Measurements from ENCODE around the gene ARL13B.

ARL13B gene

GRCh38 chr3:94049267-94049666, 69.3 kb downstream of the ARL13B start:
- no peak for TF ChIP-seq SUZ12 (IDR thresholded peaks at IDR 0.05)
- no peak for TF ChIP-seq ZNF384 (IDR thresholded peaks at IDR 0.05)
- no peak for TF ChIP-seq PKNOX1 (IDR thresholded peaks at IDR 0.05)
- POLR2A ChIA-PET, result no interaction called here
- CTCF ChIA-PET, result no interaction called here
- no peak for DNase-seq (ENCODE audit: extremely low spot score)

- DNase-seq (ENCODE audit: extremely low spot score), result no peak
- ChIA-PET CTCF (no interaction called here), POLR2A (interaction anchor here (1.7 kb wide), 1 partner anchor 12 kb away, joined by 4 read pairs; the partner anchor contains the start of genes DHFR2 and NSUN3)
- no peak for TF ChIP-seq ZNF384 (IDR thresholded peaks at IDR 0.05)
- no peak for TF ChIP-seq ARNT (IDR thresholded peaks at IDR 0.05)
- TF ChIP-seq LEF1 (IDR thresholded peaks at IDR 0.05; ENCODE audit: borderline replicate concordance), result no peak
- no peak for TF ChIP-seq NFRKB (IDR thresholded peaks at IDR 0.05)
- no peak for TF ChIP-seq ELF4 (IDR thresholded peaks at IDR 0.05)
- TF ChIP-seq BHLHE40 (IDR thresholded peaks at IDR 0.05; ENCODE audit: borderline replicate concordance), result no peak
- TF ChIP-seq CTBP1 (IDR thresholded peaks at IDR 0.05; ENCODE audit: borderline replicate concordance), result no peak
- TF ChIP-seq FOXK2 (IDR thresholded peaks at IDR 0.05), result no peak
- no peak for TF ChIP-seq PKNOX1 (IDR thresholded peaks at IDR 0.05)
- no peak for TF ChIP-seq SP1 (IDR thresholded peaks at IDR 0.05)
- TF ChIP-seq FOXM1 (IDR thresholded peaks at IDR 0.05; ENCODE audit: borderline replicate concordance), result no peak
- TF ChIP-seq TARDBP (IDR thresholded peaks at IDR 0.05), result no peak
- no peak for TF ChIP-seq FOXA1 (IDR thresholded peaks at IDR 0.05)
- no peak for TF ChIP-seq HDGF (IDR thresholded peaks at IDR 0.05; ENCODE audit: borderline replicate concordance)
- no peak for TF ChIP-seq L3MBTL2 (conservative IDR thresholded peaks at IDR 0.05)
- TF ChIP-seq SUZ12 (IDR thresholded peaks at IDR 0.05), result no peak
Measured at GRCh38 chr3:94050546-94050945, 70.6 kb downstream of the ARL13B start.

GRCh38 chr3:94061297-94061696, 81.3 kb downstream of the ARL13B start:
- POLR2A ChIA-PET, result interaction anchor here (1.1 to 2.8 kb wide), 2 partner anchors 43 to 88 kb away, joined by 3 to 11 read pairs; partner anchors contain the start of gene PROS1
- no peak for DNase-seq (ENCODE audit: extremely low spot score)
- CTCF ChIA-PET, result no interaction called here
- TF ChIP-seq CTBP1 (IDR thresholded peaks at IDR 0.05; ENCODE audit: borderline replicate concordance) (no peak), PKNOX1 (IDR thresholded peaks at IDR 0.05) (no peak), BHLHE40 (IDR thresholded peaks at IDR 0.05; ENCODE audit: borderline replicate concordance) (no peak), L3MBTL2 (conservative IDR thresholded peaks at IDR 0.05) (no peak), LEF1 (IDR thresholded peaks at IDR 0.05; ENCODE audit: borderline replicate concordance) (no peak), TARDBP (IDR thresholded peaks at IDR 0.05) (no peak), ELF4 (IDR thresholded peaks at IDR 0.05) (no peak), FOXM1 (IDR thresholded peaks at IDR 0.05; ENCODE audit: borderline replicate concordance) (no peak), FOXK2 (IDR thresholded peaks at IDR 0.05) (no peak), SUZ12 (IDR thresholded peaks at IDR 0.05) (no peak), SP1 (IDR thresholded peaks at IDR 0.05) (no peak), FOXA1 (IDR thresholded peaks at IDR 0.05) (no peak), NFRKB (IDR thresholded peaks at IDR 0.05) (no peak), ARNT (IDR thresholded peaks at IDR 0.05) (no peak), ZNF384 (IDR thresholded peaks at IDR 0.05) (no peak), HDGF (IDR thresholded peaks at IDR 0.05; ENCODE audit: borderline replicate concordance) (no peak)

- TF ChIP-seq FOXK2 (IDR thresholded peaks at IDR 0.05) (no peak), L3MBTL2 (conservative IDR thresholded peaks at IDR 0.05) (peak; percentile 81), ARNT (IDR thresholded peaks at IDR 0.05) (no peak), HDGF (IDR thresholded peaks at IDR 0.05; ENCODE audit: borderline replicate concordance) (no peak), FOXM1 (IDR thresholded peaks at IDR 0.05; ENCODE audit: borderline replicate concordance) (no peak), BHLHE40 (IDR thresholded peaks at IDR 0.05; ENCODE audit: borderline replicate concordance) (no peak), CTBP1 (IDR thresholded peaks at IDR 0.05; ENCODE audit: borderline replicate concordance) (no peak), TARDBP (IDR thresholded peaks at IDR 0.05) (no peak), SP1 (IDR thresholded peaks at IDR 0.05) (no peak; the same call in 1 of the 2 replicates), ZNF384 (IDR thresholded peaks at IDR 0.05) (0 out of 2 replicates have a peak, but pooled peaks have one; percentile 5), PKNOX1 (IDR thresholded peaks at IDR 0.05) (no peak), SUZ12 (IDR thresholded peaks at IDR 0.05) (no peak), NFRKB (IDR thresholded peaks at IDR 0.05) (no peak), ELF4 (IDR thresholded peaks at IDR 0.05) (peak; percentile 97), FOXA1 (IDR thresholded peaks at IDR 0.05) (no peak), LEF1 (IDR thresholded peaks at IDR 0.05; ENCODE audit: borderline replicate concordance) (no peak)
- CTCF ChIA-PET, result no interaction called here
- peak; percentile 82 for DNase-seq (ENCODE audit: extremely low spot score)
- POLR2A ChIA-PET, result interaction anchor here (0.6 to 2.8 kb wide), 39 partner anchors 8 to 114 kb away, joined by 3 to 14 read pairs (median 5); partner anchors contain the start of genes ARL13B, PROS1 and STX19
Measured at GRCh38 chr3:94062513-94063404, 82.8 kb downstream of the ARL13B start, which contains the start of the genes DHFR2 and NSUN3. Gene DHFR2 (minus strand): TSS chr3:94062916. CDS start chr3:94061511, 1,405 bp downstream. Gene NSUN3 (plus strand): TSS chr3:94063061. CDS start chr3:94063127, 66 bp downstream.

All from HEK293T (cell line).